K562 (cell line): Measurements from ENCODE around the gene CPLANE2.

Source experiments
- MAX ChIP-seq: sonication (generic); formaldehyde crosslinking; IDR thresholded peaks from 2 replicates; pipeline ENCODE4 v1.9.0; 2022; ENCODE audit warnings: mild to moderate bottlenecking, missing genetic modification reagents
- TF ChIP-seq, protein P1 (sequence below), 3 experiments: IDR thresholded peaks in 2 of 3; conservative IDR thresholded peaks in 1 of 3; 2 replicates each; pipeline ENCODE4 v1.5.1; 2011 to 2012; ENCODE audit warnings: low read length in 3 of 3, mild to moderate bottlenecking in 3 of 3, control low read depth in 2 of 3, improper control_type of control experiment in 1 of 3, inconsistent platforms in 1 of 3, low read depth in 1 of 3, mixed read lengths in 1 of 3, moderate library complexity in 1 of 3; ENCODE audit not compliant: insufficient read depth in 2 of 3

DNA sequence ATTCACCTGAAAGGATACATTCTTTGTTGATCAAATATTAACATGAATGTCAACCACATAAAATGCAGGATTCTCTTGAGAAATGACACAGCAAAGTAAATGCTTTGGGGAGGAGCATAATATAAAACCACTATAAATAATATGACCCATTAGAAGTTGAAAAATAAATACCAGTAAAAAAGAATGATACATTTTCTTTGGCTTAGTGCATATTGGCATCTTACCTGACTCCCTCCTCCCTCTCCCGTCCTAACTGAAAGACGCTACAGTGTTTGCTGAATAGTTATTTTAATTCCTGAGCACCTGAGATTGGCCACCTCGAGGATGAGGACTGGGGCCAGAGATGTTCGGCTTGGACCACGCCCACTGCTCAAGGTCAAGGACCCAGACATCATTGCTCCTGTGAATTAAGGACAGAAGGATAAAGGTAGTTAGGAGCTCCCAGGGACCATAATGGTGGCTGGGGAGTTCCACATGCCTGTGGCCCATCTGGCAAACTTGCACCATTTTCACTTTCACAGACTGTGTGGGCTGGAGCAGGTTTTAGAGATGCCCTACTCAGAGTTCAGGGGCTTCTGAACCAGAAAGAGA lies 16.4 kb upstream of the CPLANE2 start:
- no peak for TF ChIP-seq MAX (CRISPR knock-in tag)
- TF ChIP-seq, protein P1, sequence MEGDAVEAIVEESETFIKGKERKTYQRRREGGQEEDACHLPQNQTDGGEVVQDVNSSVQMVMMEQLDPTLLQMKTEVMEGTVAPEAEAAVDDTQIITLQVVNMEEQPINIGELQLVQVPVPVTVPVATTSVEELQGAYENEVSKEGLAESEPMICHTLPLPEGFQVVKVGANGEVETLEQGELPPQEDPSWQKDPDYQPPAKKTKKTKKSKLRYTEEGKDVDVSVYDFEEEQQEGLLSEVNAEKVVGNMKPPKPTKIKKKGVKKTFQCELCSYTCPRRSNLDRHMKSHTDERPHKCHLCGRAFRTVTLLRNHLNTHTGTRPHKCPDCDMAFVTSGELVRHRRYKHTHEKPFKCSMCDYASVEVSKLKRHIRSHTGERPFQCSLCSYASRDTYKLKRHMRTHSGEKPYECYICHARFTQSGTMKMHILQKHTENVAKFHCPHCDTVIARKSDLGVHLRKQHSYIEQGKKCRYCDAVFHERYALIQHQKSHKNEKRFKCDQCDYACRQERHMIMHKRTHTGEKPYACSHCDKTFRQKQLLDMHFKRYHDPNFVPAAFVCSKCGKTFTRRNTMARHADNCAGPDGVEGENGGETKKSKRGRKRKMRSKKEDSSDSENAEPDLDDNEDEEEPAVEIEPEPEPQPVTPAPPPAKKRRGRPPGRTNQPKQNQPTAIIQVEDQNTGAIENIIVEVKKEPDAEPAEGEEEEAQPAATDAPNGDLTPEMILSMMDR (IDR thresholded peaks at IDR 0.05 in 2 of 3, conservative IDR thresholded peaks at IDR 0.05 in 1 of 3; ENCODE audit: insufficient read depth in 2 of 3, low read depth in 1 of 3, low read length in 3 of 3) = no peak
